RCC 7860 (cell line): ENCODE measurements around the gene ADAMTS2.
"Not testable (repeated sequence)": the region's sequence is repeated elsewhere in the genome, so short reads cannot be mapped to it uniquely, and the experiment has no call there.

ENCODE experiments used
- DNase-seq: peaks from one replicate; pipeline ENCODE4 v3.0.0-alpha.2; 2015; ENCODE audit warnings: low spot score
- FAIRE-seq: peaks from 2 replicates; lab custom pipeline; 2012; peaks lifted over from hg19 to GRCh38; lab: Jason Lieb, UNC

The ADAMTS2 gene

GRCh38 chr5:179284751-179285631, 60.3 kb downstream of the ADAMTS2 start:
- no peak for DNase-seq
- no peak for FAIRE-seq

GRCh38 chr5:179283908-179284307, 61.4 kb downstream of the ADAMTS2 start:
- not testable (repeated sequence) for FAIRE-seq

GRCh38 chr5:179281694-179282093, 63.6 kb downstream of the ADAMTS2 start:
- FAIRE-seq (no peak), DNase-seq (no peak)

More at GRCh38 chr5:179283908-179284307, 61.4 kb downstream of the ADAMTS2 start:
- DNase-seq: not testable (repeated sequence)

DNA sequence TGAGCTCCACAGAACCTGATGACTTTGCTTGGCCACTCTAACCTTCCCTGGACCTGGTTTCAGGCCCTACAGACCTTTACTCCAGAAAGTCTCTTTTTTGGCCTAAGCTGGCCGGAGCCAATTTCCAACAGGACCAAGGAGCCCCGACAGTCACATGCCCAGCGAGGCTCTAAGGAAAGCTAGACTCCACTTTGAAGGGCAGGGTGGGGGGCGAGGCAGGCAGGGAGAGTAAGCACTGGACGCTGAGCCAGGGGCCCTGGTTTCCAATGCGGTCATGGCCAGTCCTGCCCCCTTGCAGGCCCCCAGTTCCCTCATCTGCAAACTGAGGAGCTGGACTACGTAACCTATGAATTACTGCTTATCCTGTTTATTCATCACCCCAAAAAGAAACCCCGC, 65.2 kb downstream of the ADAMTS2 start:
- DNase-seq (no peak), FAIRE-seq (no peak)

DNA sequence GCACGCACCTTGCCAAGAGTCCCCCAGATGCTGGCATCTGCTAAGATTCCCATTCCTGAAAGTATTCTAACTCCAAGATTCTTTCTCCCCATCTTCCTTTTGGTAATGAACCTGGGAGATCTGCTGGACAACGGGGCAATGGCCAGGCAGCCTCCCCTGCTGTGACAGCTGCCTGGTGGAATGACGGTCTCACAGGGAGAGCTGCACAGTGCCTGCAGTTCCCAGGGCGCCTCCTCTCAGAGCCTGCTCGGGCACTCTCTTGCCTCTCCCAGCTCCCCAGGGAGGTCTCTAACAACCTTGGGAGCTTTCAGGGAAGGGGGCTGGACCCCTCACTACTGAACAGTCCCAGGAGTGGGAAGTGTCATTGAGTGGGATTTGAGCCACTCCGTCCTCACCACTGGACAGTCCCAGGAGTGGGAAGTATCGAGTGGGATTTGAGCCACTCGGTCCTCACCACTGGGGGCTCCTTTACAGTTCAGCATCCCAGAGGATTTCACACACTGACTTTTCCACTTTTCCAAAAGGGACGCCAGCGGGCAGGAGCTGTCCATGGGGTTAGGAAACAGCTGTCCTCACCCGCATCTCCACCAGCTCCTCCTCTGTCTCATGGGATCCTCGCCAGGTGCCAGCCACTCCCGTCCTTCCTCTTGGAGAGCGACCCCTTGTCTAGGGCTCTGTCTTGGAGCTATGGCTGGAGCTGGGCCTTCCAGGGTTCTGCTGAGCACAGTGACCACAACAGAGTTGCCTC, 65.7 kb downstream of the ADAMTS2 start:
- FAIRE-seq (no peak), DNase-seq (no peak)

GRCh38 chr5:179278546-179278945, 66.7 kb downstream of the ADAMTS2 start:
- no peak for FAIRE-seq
- DNase-seq: no peak

GRCh38 chr5:179278119-179278518, 67.1 kb downstream of the ADAMTS2 start:
- no peak for FAIRE-seq
- no peak for DNase-seq

DNA sequence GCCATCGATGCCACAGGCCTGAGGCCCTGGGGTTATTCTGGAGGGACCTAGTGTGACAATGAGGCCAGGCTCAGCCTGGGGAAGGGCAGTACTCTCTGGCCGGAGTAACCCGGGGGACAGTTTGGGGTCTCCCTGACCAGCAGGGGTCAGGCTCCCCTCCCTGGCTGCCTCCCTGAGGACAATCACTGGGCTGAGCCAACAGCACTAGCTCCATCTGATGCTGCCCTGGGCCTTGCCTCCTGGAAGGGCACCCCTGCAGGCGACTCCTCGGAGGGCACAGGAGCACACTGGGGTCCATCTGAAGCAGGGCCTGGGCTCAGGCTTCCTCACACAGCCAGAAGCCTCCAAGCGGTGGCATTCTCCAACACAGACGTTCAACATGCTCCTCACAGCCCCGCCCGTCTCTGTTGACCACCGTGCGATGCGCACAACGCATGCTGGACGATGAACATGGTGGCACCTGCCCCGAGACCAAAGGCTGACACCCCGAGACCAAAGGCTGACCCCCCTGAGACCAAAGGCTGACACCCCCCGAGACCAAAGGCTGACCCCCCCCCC, 68.3 kb downstream of the ADAMTS2 start:
- DNase-seq (no peak), FAIRE-seq (no peak)

DNA sequence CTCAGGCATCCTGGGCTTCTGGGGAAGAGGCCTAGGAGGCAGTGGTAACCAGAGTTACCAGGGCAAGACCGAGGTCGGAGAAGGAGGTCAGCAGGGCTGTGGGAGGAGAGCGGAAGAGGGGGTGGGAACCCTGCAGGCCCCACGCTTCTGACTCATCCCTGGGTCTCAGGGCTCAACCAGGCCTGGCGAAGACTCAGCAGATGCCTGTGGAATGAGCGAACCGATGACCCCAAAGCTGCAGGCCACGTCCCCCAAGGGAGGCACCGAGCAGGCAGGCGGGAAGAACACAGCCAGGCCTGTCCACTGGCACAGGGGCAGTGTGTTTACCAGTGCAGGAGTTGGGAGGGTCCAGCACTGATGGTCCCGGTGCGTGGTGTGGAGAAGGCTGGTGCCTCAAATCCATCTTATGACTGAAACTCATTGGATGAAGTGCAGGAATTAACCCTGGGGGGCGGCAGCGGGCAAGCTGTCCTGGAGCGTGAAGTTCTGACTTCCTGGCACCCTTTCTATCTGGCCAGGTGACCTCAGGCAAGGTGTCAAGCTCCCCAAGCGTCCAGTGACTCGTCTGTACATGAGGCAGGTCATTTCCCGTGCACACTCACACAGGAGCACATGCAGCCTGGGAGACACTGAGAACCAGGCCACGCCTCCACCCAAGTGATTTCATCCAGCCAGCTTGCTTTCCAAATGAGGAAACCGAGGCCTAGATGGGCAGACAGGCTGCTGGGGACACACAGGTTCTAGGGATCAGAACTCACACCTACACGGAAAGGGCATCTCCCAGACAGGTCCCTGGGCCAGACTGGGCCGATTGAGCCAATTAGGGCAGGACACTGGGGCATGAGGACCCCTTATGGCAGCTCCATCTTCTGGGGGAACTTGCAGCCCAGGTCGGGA, 69.1 kb downstream of the ADAMTS2 start:
- FAIRE-seq (peak; percentile 92), DNase-seq (peak; percentile 97)

- DNase-seq (no peak), FAIRE-seq (no peak)
Measured at GRCh38 chr5:179275381-179275878, 69.8 kb downstream of the ADAMTS2 start.

- DNase-seq (no peak), FAIRE-seq (no peak)
Measured at GRCh38 chr5:179274321-179275315, 70.6 kb downstream of the ADAMTS2 start.

GRCh38 chr5:179273441-179274145, 71.7 kb downstream of the ADAMTS2 start:
- no peak for FAIRE-seq
- DNase-seq: no peak

DNA sequence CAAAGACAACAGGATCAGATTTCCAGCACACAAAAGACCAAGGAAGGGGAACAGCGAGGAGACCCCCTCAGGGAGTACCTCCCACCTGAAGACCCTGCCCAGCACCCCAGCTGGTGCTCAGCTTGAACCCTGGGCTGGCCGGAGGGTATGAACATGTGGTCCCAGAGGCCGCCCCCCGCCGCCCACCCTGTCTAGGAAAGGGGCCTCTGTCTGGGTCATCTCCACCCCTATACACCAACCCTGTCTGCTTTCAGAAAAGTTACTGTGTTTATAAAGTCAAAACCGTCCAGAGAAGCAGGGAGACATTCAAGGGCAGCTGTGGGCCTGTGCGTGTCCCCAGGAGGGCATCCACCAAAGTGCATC, 72.2 kb downstream of the ADAMTS2 start:
- FAIRE-seq (no peak), DNase-seq (no peak)

DNA sequence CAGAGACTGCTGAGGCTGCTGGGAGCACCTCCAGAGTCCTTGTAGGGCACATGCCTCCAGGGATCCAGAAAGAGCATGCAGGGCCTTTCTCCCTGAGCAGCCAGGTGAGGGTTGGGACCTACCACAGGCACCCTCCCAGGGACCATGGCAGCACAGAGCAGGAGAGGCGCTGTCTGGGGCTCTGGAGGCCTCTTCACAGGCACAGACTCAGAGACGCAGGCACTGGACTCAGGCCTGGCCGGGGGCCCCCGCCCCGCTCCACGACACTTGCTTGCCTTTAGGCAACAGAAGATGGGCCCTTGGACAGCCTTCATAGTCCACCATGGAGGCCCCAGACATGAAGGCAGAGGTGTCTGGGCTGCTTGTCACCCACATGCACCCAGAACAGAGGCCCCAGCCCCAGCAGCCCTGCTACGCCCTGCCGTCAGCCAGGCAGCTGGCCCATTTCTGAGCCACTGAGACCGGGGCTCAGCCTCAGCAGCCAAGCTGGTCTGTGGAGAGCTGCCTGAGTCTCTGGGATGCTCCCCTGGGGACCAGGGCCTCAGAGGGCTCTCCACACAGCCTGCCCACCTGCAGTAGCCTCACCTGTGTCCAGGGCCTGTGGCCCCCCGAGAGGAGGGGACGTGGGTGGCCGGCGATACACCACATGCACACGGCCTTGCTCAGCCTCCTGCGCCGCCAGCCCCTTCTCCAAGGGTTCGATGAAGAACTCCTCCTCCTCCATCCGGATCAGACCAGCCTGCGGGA, 72.8 kb downstream of the ADAMTS2 start:
- DNase-seq: no peak
- FAIRE-seq: no peak

DNA sequence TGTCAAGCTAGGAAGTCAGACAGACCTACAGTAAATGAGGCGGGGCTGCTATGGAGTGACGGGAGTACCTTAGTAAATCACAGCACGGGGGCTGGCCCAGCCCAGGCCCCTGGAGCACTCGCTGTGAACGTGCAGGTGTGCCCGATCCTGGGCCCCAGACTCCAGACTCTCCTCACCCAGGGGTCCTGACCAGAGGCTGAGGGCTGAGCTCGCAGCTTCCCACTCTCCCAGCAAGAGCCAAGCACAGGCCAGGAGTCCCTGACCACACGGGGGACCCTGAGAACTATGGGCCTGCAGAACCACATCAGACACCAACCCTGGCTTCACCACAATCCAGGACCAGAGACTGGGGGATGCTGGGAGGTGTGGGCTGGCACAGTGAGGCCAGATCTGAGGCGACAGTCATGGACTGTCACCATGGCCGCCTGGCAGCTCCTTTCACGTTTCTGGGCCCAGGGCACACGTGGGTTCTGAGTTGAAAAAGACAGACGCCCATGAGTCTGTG, 73.4 kb downstream of the ADAMTS2 start:
- DNase-seq (no peak), FAIRE-seq (no peak)

- FAIRE-seq: no peak
- no peak for DNase-seq
Measured at GRCh38 chr5:179271428-179271734, 73.9 kb downstream of the ADAMTS2 start.

GRCh38 chr5:179270581-179271427, 74.5 kb downstream of the ADAMTS2 start:
- FAIRE-seq: no peak

More at GRCh38 chr5:179270581-179271427, 74.5 kb downstream of the ADAMTS2 start:
- no peak for DNase-seq
